ENCODE results near the gene EXPH5. TPM values are rescaled to one million over a fixed set of nuclear protein-coding genes. Genes with fewer than 3 reads are reported as not detected.
"Not testable (repeated sequence)": the region's sequence is repeated elsewhere in the genome, so short reads cannot be mapped to it uniquely, and the experiment has no call there.

EXPH5 gene
- total RNA-seq, 1 donor from 2014 or later, result 30.8 TPM

GRCh38 chr11:108614086-108614485 lies 20.5 kb upstream of the EXPH5 start:
- H3K4me1 ChIP-seq, result no peaks in the 10 kb centered on the region
- intact Hi-C loops (cut with DNase I), result no loop called here
- no peak for TF ChIP-seq CTCF (IDR thresholded peaks at IDR 0.05)
- no peak for ATAC-seq
- H3K27me3 ChIP-seq, result no peaks in the 10 kb centered on the region
- H3K4me3 ChIP-seq, result no peak overlapping the region
- H3K36me3 ChIP-seq, result no peaks in the 10 kb centered on the region
- DNase-seq, result no peak
- no peaks in the 10 kb centered on the region for H3K9me3 ChIP-seq
- no peak overlapping the region for H3K27ac ChIP-seq

GRCh38 chr11:108609682-108610081 lies 16.1 kb upstream of the EXPH5 start:
- Histone ChIP-seq H3K4me3 (no peak overlapping the region), H3K4me1 (no peaks in the 10 kb centered on the region), H3K36me3 (no peaks in the 10 kb centered on the region), H3K27ac (no peak overlapping the region), H3K9me3 (no peaks in the 10 kb centered on the region), H3K27me3 (no peaks in the 10 kb centered on the region)
- intact Hi-C loops (cut with DNase I), result no loop called here
- no peak for DNase-seq
- no peak for TF ChIP-seq CTCF (IDR thresholded peaks at IDR 0.05)
- no peak for ATAC-seq

- Histone ChIP-seq H3K4me3 (no peak overlapping the region), H3K27ac (no peak overlapping the region), H3K27me3 (no peaks in the 10 kb centered on the region), H3K4me1 (no peaks in the 10 kb centered on the region), H3K9me3 (no peaks in the 10 kb centered on the region), H3K36me3 (no peaks in the 10 kb centered on the region)
- ATAC-seq, result no peak
- DNase-seq, result no peak
- TF ChIP-seq CTCF (IDR thresholded peaks at IDR 0.05), result no peak
- intact Hi-C loops (cut with DNase I), result no loop called here
These were observed 15.0 kb upstream of the EXPH5 start for GRCh38 chr11:108608548-108608947.

GRCh38 chr11:108606495-108607160 lies 13.1 kb upstream of the EXPH5 start:
- no peak overlapping the region for H3K27ac ChIP-seq
- ATAC-seq, result no peak
- no peak for DNase-seq
- H3K27me3 ChIP-seq, result no peaks in the 10 kb centered on the region
- no peaks in the 10 kb centered on the region for H3K9me3 ChIP-seq
- no peak for TF ChIP-seq CTCF (IDR thresholded peaks at IDR 0.05)
- H3K4me3 ChIP-seq, result no peak overlapping the region
- no peaks in the 10 kb centered on the region for H3K4me1 ChIP-seq
- intact Hi-C loops (cut with DNase I), result no loop called here
- no peaks in the 10 kb centered on the region for H3K36me3 ChIP-seq

DNA sequence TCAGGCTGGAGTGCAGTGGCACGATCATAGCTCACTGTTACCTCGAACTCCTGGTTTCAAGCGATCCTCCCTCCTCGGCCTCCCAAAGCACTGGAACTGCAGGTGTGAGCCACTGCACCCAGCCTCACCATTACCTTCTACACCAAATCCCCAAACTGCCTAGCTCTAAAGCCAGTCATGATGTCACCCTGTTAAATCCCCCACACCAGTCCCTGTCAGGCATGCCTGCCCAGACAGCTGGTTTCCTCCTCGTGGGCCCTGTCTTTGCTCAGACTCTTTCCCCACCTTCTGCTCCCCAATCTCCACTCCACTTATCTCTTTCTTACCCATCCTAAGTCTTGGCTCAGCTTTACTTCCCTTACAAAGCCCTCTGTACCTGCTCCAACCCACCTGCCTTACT lies 12.5 kb upstream of the EXPH5 start:
- Histone ChIP-seq H3K4me1 (no peaks in the 10 kb centered on the region), H3K4me3 (no peak overlapping the region), H3K9me3 (no peaks in the 10 kb centered on the region), H3K27me3 (no peaks in the 10 kb centered on the region), H3K27ac (no peak overlapping the region), H3K36me3 (no peaks in the 10 kb centered on the region)
- no peak for TF ChIP-seq CTCF (IDR thresholded peaks at IDR 0.05)
- ATAC-seq (no peak), DNase-seq (no peak)
- intact Hi-C loops (cut with DNase I), result no loop called here

DNA sequence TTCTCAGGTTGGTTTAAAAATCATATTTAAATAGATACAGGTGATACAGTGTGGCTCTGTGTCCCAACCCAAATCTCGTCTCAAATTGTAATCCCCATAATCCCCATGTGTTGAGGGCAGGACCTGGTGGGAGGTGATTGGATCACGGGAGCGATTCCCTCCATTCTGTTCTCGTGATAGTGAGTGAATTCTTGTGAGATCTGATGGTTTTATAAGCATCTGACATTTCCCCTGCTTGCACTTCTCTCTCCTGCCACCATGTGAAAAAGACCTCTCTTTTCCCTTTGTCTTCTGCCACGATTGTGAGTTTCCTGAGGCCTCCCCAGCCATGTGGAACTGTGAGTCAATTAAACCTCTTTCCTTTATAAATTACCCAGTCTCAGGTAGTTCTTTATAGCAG lies 9.2 kb upstream of the EXPH5 start:
- H3K27ac ChIP-seq; DNase-seq; H3K4me3 ChIP-seq; H3K27me3 ChIP-seq; H3K4me1 ChIP-seq; ATAC-seq; intact Hi-C loops (cut with DNase I); H3K36me3 ChIP-seq; H3K9me3 ChIP-seq: not testable (repeated sequence)

Data from upper lobe of right lung (tissue), 1 donor.